ENCODE data around the gene DNM1L.

The DNM1L gene

GRCh38 chr12:32727237-32727636 lies 48.1 kb downstream of the DNM1L start:
- 100% methylated on average over 2 of the region's 3 CpGs for WGBS (ENCODE audit: insufficient coverage)
- Histone ChIP-seq H3K4me1 (ENCODE audit: control extremely low read depth in 1 of 4, control insufficient read depth in 4 of 4, insufficient read depth in 4 of 4, low read length in 3 of 4) (no peaks in the 10 kb centered on the region), H3K36me3 (ENCODE audit: control insufficient read depth in 4 of 4, insufficient read depth in 4 of 4, low read length in 3 of 4) (peaks cover 21 to 51% (median 35%) of the 10 kb centered on the region in 4 experiments), H3K27ac (ENCODE audit: insufficient read depth in 1 of 2, low read depth in 1 of 2, low read length in 2 of 2, poor library complexity in 1 of 2, severe bottlenecking in 2 of 2) (no peak overlapping the region), H3K4me3 (ENCODE audit: control insufficient read depth in 1 of 7, extremely low read depth in 1 of 7, insufficient read depth in 4 of 7, low read depth in 2 of 7, low read length in 6 of 7) (no peak overlapping the region), H3K27me3 (replicated peaks in 2 of 5; ENCODE audit: control insufficient read depth in 4 of 5, insufficient read depth in 5 of 5, low read length in 4 of 5) (no peaks in the 10 kb centered on the region), H3K9me3 (ENCODE audit: control extremely low read depth in 1 of 5, control insufficient read depth in 4 of 5, insufficient read depth in 2 of 5, low read depth in 1 of 5, low read length in 4 of 5) (no peaks in the 10 kb centered on the region)
- CTCF ChIA-PET, result no interaction called here
- DNase-seq, result peak in 1 of 3 donors; percentile 13
- POLR2A ChIA-PET, result no interaction called here

GRCh38 chr12:32734952-32735351 lies 55.9 kb downstream of the DNM1L start:
- no peaks in the 10 kb centered on the region for H3K9me3 ChIP-seq (ENCODE audit: control extremely low read depth in 1 of 5, control insufficient read depth in 4 of 5, insufficient read depth in 2 of 5, low read depth in 1 of 5, low read length in 4 of 5)
- no peak for DNase-seq
- ChIA-PET CTCF (no interaction called here), POLR2A (no interaction called here)
- peaks cover 17 to 74% (median 38%) of the 10 kb centered on the region in 4 experiments for H3K36me3 ChIP-seq (ENCODE audit: control insufficient read depth in 4 of 4, insufficient read depth in 4 of 4, low read length in 3 of 4)
- H3K27me3 ChIP-seq (replicated peaks in 2 of 5; ENCODE audit: control insufficient read depth in 4 of 5, insufficient read depth in 5 of 5, low read length in 4 of 5), result no peaks in the 10 kb centered on the region
- no peak overlapping the region for H3K27ac ChIP-seq (ENCODE audit: insufficient read depth in 1 of 2, low read depth in 1 of 2, low read length in 2 of 2, poor library complexity in 1 of 2, severe bottlenecking in 2 of 2)
- H3K4me3 ChIP-seq (ENCODE audit: control insufficient read depth in 1 of 7, extremely low read depth in 1 of 7, insufficient read depth in 4 of 7, low read depth in 2 of 7, low read length in 6 of 7), result no peak overlapping the region
- no CpG with 5 or more reads among the region's 1 CpG for WGBS (ENCODE audit: insufficient coverage)
- H3K4me1 ChIP-seq (ENCODE audit: control extremely low read depth in 1 of 4, control insufficient read depth in 4 of 4, insufficient read depth in 4 of 4, low read length in 3 of 4), result no peaks in the 10 kb centered on the region

DNA sequence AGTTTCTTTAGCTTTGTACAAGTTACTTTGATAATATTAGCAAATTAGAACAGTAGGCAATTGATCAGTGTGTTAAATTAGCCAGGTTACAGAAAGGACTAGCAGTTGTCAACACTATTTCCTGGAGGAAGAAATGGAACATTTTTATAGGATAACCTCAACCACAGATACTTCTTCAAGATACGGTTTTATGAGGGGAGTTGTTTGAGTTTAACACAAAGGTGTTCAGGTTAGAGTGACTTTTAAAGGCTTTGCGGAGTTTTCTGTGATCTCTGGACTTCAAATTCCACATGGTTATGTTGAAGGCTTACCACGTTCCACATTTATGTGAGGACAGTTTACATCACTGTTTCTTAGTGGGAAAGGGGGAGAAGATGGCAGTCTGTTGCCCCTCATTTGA lies 57.3 kb downstream of the DNM1L start:
- Histone ChIP-seq H3K4me1 (ENCODE audit: control extremely low read depth in 1 of 4, control insufficient read depth in 4 of 4, insufficient read depth in 4 of 4, low read length in 3 of 4) (no peaks in the 10 kb centered on the region), H3K9me3 (ENCODE audit: control extremely low read depth in 1 of 5, control insufficient read depth in 4 of 5, insufficient read depth in 2 of 5, low read depth in 1 of 5, low read length in 4 of 5) (no peaks in the 10 kb centered on the region), H3K36me3 (ENCODE audit: control insufficient read depth in 4 of 4, insufficient read depth in 4 of 4, low read length in 3 of 4) (peaks cover 18 to 77% (median 39%) of the 10 kb centered on the region in 4 experiments), H3K4me3 (ENCODE audit: control insufficient read depth in 1 of 7, extremely low read depth in 1 of 7, insufficient read depth in 4 of 7, low read depth in 2 of 7, low read length in 6 of 7) (no peak overlapping the region), H3K27me3 (replicated peaks in 2 of 5; ENCODE audit: control insufficient read depth in 4 of 5, insufficient read depth in 5 of 5, low read length in 4 of 5) (no peaks in the 10 kb centered on the region), H3K27ac (ENCODE audit: insufficient read depth in 1 of 2, low read depth in 1 of 2, low read length in 2 of 2, poor library complexity in 1 of 2, severe bottlenecking in 2 of 2) (no peak overlapping the region)
- ChIA-PET CTCF (no interaction called here), POLR2A (no interaction called here)
- WGBS (ENCODE audit: insufficient coverage), result 96% methylated on average over 3 of the region's 3 CpGs
- DNase-seq, result no peak

DNA sequence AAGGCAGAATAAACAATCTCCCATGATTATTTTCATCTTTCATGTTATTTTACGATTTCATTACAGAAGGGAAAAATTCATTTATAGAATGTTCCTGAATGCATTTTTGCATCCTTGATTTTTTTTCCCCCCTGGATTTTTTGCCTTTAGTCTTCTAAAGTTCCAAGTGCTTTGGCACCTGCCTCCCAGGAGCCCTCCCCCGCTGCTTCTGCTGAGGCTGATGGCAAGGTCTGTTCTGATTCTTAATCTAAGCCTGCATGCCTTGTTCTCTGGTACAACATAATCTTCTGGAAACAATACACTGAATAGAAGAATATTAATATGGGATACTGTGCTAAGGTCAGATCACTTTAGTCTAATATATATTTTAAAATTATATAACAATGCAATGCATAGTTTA lies 58.6 kb downstream of the DNM1L start:
- H3K36me3 ChIP-seq (ENCODE audit: control insufficient read depth in 4 of 4, insufficient read depth in 4 of 4, low read length in 3 of 4), result peaks cover 17 to 78% (median 39%) of the 10 kb centered on the region in 4 experiments
- H3K4me1 ChIP-seq (ENCODE audit: control extremely low read depth in 1 of 4, control insufficient read depth in 4 of 4, insufficient read depth in 4 of 4, low read length in 3 of 4), result no peaks in the 10 kb centered on the region
- WGBS (ENCODE audit: insufficient coverage), result no CpG with 5 or more reads among the region's 2 CpGs
- no peak overlapping the region for H3K4me3 ChIP-seq (ENCODE audit: control insufficient read depth in 1 of 7, extremely low read depth in 1 of 7, insufficient read depth in 4 of 7, low read depth in 2 of 7, low read length in 6 of 7)
- no peak overlapping the region for H3K27ac ChIP-seq (ENCODE audit: insufficient read depth in 1 of 2, low read depth in 1 of 2, low read length in 2 of 2, poor library complexity in 1 of 2, severe bottlenecking in 2 of 2)
- POLR2A ChIA-PET, result no interaction called here
- no peaks in the 10 kb centered on the region for H3K27me3 ChIP-seq (replicated peaks in 2 of 5; ENCODE audit: control insufficient read depth in 4 of 5, insufficient read depth in 5 of 5, low read length in 4 of 5)
- no peaks in the 10 kb centered on the region for H3K9me3 ChIP-seq (ENCODE audit: control extremely low read depth in 1 of 5, control insufficient read depth in 4 of 5, insufficient read depth in 2 of 5, low read depth in 1 of 5, low read length in 4 of 5)
- CTCF ChIA-PET, result interaction anchor here (0.6 kb wide), 1 partner anchor 1422 kb away, joined by 3 read pairs; no protein-coding TSS in a partner anchor
- DNase-seq, result no peak

DNA sequence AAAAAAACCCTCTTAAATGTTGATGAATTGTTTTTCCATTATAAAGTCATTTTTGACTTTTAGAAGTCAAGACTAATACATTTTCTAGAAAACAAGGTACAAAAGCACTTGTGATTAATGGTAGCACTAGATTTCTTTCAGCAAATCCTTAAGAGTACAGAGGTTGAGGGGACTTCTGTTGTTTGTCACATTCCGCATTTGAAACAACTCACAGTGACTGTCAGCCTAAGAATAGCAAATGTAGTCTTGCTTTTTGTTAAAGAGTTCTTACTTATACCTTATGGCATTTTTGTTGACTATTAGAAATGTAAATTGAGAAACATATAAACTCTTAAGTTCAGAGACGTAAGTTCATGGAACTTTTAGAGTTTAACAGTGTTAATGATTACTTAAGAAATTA lies 60.2 kb downstream of the DNM1L start:
- POLR2A ChIA-PET, result no interaction called here
- Histone ChIP-seq H3K4me1 (ENCODE audit: control extremely low read depth in 1 of 4, control insufficient read depth in 4 of 4, insufficient read depth in 4 of 4, low read length in 3 of 4) (no peaks in the 10 kb centered on the region), H3K27me3 (replicated peaks in 2 of 5; ENCODE audit: control insufficient read depth in 4 of 5, insufficient read depth in 5 of 5, low read length in 4 of 5) (no peaks in the 10 kb centered on the region), H3K27ac (ENCODE audit: insufficient read depth in 1 of 2, low read depth in 1 of 2, low read length in 2 of 2, poor library complexity in 1 of 2, severe bottlenecking in 2 of 2) (no peak overlapping the region), H3K36me3 (ENCODE audit: control insufficient read depth in 4 of 4, insufficient read depth in 4 of 4, low read length in 3 of 4) (peaks cover 17 to 81% (median 42%) of the 10 kb centered on the region in 4 experiments), H3K9me3 (ENCODE audit: control extremely low read depth in 1 of 5, control insufficient read depth in 4 of 5, insufficient read depth in 2 of 5, low read depth in 1 of 5, low read length in 4 of 5) (no peaks in the 10 kb centered on the region), H3K4me3 (ENCODE audit: control insufficient read depth in 1 of 7, extremely low read depth in 1 of 7, insufficient read depth in 4 of 7, low read depth in 2 of 7, low read length in 6 of 7) (no peak overlapping the region)
- CTCF ChIA-PET, result no interaction called here
- DNase-seq, result no peak
- no CpG with 5 or more reads among the region's 2 CpGs for WGBS (ENCODE audit: insufficient coverage)

GRCh38 chr12:32742133-32742532 lies 63.0 kb downstream of the DNM1L start:
- DNase-seq, result no peak
- H3K27me3 ChIP-seq (replicated peaks in 2 of 5; ENCODE audit: control insufficient read depth in 4 of 5, insufficient read depth in 5 of 5, low read length in 4 of 5), result no peaks in the 10 kb centered on the region
- H3K27ac ChIP-seq (ENCODE audit: insufficient read depth in 1 of 2, low read depth in 1 of 2, low read length in 2 of 2, poor library complexity in 1 of 2, severe bottlenecking in 2 of 2), result no peak overlapping the region
- 97% methylated on average over 9 of the region's 10 CpGs for WGBS (ENCODE audit: insufficient coverage)
- ChIA-PET POLR2A (no interaction called here), CTCF (interaction anchor here (0.6 to 1.8 kb wide), 3 partner anchors 8 to 63 kb away, joined by 3 to 5 read pairs (median 4); partner anchors contain the start of genes DNM1L and YARS2)
- H3K36me3 ChIP-seq (ENCODE audit: control insufficient read depth in 4 of 4, insufficient read depth in 4 of 4, low read length in 3 of 4), result peaks cover 18 to 83% (median 50%) of the 10 kb centered on the region in 4 experiments
- H3K9me3 ChIP-seq (ENCODE audit: control extremely low read depth in 1 of 5, control insufficient read depth in 4 of 5, insufficient read depth in 2 of 5, low read depth in 1 of 5, low read length in 4 of 5), result no peaks in the 10 kb centered on the region
- H3K4me1 ChIP-seq (ENCODE audit: control extremely low read depth in 1 of 4, control insufficient read depth in 4 of 4, insufficient read depth in 4 of 4, low read length in 3 of 4), result no peaks in the 10 kb centered on the region
- no peak overlapping the region for H3K4me3 ChIP-seq (ENCODE audit: control insufficient read depth in 1 of 7, extremely low read depth in 1 of 7, insufficient read depth in 4 of 7, low read depth in 2 of 7, low read length in 6 of 7)

GRCh38 chr12:32743264-32743663 lies 64.2 kb downstream of the DNM1L start:
- peaks cover 18 to 85% (median 54%) of the 10 kb centered on the region in 4 experiments for H3K36me3 ChIP-seq (ENCODE audit: control insufficient read depth in 4 of 4, insufficient read depth in 4 of 4, low read length in 3 of 4)
- H3K27me3 ChIP-seq (replicated peaks in 2 of 5; ENCODE audit: control insufficient read depth in 4 of 5, insufficient read depth in 5 of 5, low read length in 4 of 5), result no peaks in the 10 kb centered on the region
- no peak overlapping the region for H3K4me3 ChIP-seq (ENCODE audit: control insufficient read depth in 1 of 7, extremely low read depth in 1 of 7, insufficient read depth in 4 of 7, low read depth in 2 of 7, low read length in 6 of 7)
- H3K4me1 ChIP-seq (ENCODE audit: control extremely low read depth in 1 of 4, control insufficient read depth in 4 of 4, insufficient read depth in 4 of 4, low read length in 3 of 4), result no peaks in the 10 kb centered on the region
- POLR2A ChIA-PET, result no interaction called here
- DNase-seq, result no peak
- no CpG with 5 or more reads among the region's 2 CpGs for WGBS (ENCODE audit: insufficient coverage)
- no peaks in the 10 kb centered on the region for H3K9me3 ChIP-seq (ENCODE audit: control extremely low read depth in 1 of 5, control insufficient read depth in 4 of 5, insufficient read depth in 2 of 5, low read depth in 1 of 5, low read length in 4 of 5)
- H3K27ac ChIP-seq (ENCODE audit: insufficient read depth in 1 of 2, low read depth in 1 of 2, low read length in 2 of 2, poor library complexity in 1 of 2, severe bottlenecking in 2 of 2), result no peak overlapping the region
- CTCF ChIA-PET, result no interaction called here
